Middle frontal gyrus (tissue), 1 donor: ENCODE results near the gene DDAH2.
A peak's percentile ranks its signal among the peaks of the same experiment; 100 is the strongest.
"Not testable (repeated sequence)": the region's sequence is repeated elsewhere in the genome, so short reads cannot be mapped to it uniquely, and the experiment has no call there.

Experiments
- DNase-seq: peaks from one replicate; pipeline ENCODE4 v3.0.0-alpha.2; 2015; ENCODE audit warnings: low spot score; ENCODE audit errors: extremely low spot score

The DDAH2 gene

GRCh38 chr6:31713991-31714684, 15.0 kb downstream of the DDAH2 start:
- DNase-seq: no peak

DNA sequence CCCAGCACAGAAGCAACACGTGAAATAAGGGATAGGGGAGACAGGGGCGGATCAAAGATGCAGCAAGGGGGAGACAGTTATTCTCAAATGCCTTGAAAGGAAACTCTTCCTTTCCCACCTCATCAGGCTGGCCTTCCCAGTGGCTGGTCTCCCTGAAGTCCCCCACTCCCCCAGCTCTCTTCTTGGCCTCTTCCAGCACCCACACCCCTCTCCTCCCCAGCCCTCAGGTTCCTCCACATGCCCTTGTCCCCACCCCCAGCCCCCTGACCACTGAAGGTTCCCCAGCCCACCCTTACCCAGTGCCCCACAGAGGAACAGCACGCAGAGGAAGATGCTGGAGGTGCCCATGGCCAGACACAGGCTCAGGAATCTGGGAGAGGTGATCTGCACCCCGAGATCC, 15.6 kb downstream of the DDAH2 start:
- DNase-seq: no peak

- DNase-seq: no peak
These were observed 16.8 kb downstream of the DDAH2 start for GRCh38 chr6:31712296-31712695.

DNA sequence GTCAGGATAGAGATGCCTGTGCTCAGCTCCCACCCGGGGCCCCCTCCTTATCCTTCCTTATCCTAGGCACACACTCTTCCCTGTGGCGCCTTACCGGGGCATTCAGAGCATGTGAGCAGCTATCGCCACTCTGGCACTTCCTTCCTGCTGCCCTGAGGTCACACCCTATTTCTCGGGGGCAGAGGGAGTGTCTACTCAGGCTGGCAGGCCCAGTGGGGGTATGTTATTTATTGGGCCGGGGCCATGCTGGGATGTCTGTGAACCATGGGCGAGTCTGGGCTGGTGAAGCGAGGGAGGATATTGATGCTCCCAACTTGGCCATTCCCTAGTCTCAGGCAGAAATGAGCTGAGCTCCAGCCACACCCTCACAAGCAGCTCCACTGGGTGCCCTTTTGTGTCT, 17.9 kb downstream of the DDAH2 start:
- DNase-seq: no peak

DNA sequence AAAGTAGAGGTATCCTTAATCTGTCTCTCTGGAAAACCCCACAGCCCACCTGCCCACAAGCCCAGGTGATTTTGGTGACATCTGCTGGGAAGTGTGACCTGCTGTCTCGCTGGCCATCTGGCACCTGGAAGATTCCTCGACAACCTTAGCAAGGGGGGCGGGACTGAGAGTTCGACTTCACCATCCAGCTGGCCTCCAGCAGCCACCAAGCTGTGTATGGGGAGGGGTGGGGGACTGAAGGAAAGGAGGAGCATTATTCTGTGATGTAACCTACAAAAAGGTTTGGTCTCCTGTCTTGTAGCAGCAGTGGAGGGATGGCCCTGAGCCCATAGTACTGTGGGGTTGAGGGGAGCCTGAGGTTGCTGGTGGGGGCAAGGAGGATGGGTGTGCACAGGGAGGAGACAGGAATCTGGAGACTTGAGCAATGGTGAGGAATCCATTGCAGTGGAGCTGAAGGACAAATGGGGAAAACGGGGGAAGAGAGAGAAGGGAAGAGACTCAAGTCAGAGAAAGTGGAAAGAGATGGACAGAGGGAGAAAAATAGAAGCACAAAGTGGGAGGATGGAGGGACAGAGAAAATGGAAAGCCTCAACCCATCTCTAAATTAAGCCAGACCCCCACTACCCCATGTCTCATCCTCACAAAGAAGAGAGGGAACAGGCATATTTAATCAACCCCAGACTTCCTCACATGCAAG, 18.4 kb downstream of the DDAH2 start:
- DNase-seq: no peak

DNA sequence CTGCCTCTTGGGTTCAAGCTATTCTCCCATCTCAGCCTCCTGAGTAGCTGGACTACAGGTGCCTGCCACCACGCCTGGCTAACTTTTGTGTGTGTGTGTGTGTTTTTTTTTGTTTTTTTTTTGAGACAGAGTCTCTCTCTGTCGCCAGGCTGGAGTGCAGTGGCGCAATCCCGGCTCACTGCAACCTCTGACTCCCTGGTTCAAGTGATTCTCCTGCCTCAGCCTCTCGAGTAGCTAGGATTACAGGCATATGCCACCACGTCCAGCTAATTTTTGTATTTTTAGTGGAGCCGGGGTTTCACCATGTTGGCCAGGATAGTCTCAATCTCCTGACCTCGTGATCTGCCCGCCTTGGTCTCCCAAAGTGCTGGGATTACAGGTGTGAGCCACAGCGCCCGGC, 19.9 kb downstream of the DDAH2 start:
- not testable (repeated sequence) for DNase-seq

DNA sequence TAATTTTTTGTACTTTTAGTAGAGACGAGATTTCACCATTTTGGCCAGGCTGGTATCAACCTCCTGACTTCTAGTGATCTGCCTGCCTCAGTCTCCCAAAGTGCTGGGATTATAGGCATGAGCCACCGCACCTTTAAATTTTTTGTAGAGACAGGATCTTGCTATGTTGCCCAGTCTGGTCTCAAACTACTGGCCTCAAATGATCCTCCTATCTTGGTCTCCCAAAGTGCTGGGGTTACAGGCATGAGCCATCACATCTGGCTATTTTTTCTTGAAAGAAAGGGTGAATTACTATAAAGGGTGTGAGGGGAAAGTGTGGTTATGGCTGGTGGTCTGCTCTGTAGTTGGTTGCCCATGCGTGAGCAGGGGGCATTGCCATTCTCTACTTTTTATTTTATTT, 20.9 kb downstream of the DDAH2 start:
- DNase-seq: no peak

- DNase-seq: no peak
These were observed 21.4 kb downstream of the DDAH2 start for GRCh38 chr6:31707701-31708100.

- no peak for DNase-seq
These were observed 22.5 kb downstream of the DDAH2 start, which contains the start of gene LY6G6F for GRCh38 chr6:31706599-31706998. Gene LY6G6F (plus strand): TSS chr6:31706866. CDS start chr6:31706907, 41 bp downstream.

- no peak for DNase-seq
These were observed 23.2 kb downstream of the DDAH2 start for GRCh38 chr6:31705931-31706330.

DNA sequence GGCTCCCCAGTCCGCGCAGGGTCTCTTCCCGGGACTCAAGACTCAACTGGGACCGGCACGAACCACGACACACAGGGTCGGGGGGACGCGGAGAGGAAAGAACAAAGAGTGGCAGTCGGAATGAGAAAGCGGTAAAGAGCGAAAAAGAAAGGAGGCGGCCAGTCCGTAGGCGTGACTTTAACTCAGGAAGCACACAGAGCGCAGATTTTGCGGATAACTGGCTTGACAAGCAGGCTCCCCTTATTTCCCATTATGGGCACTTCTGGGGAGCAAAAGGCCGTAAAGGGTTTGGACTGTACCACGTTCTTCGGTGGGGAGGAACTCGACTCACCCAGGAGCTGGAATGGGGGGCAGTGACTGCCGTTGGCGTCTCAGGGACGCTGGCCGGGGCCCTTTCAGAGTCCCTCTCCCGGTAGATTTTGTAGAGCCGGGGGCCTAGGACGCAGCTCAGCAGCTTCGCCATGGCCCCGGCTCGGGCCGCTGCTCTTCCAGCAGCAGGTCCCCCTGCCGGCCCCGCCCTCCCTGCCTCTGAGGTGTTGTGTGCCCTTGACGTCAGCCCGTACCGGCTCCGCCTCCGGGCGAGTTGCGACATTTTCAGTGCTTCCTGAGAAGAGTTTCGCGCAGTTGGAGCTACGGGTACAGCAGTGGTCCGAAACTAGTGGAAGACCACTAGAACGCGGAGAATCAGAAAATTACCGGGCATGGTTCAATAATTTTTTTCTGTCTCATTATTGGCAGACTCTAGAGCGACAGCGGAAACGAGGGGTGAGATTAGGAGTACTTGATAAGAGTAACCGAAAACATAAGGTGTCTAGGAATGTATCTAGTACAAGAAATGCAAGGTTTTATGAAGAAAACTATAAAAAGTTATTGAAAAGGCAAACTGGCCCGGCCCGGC, 26.0 kb downstream of the DDAH2 start, which contains the start of gene ABHD16A:
Gene ABHD16A, minus strand, starts transcription at position 506 of the 898 bp plus-strand sequence. Its CDS starts 43 bp downstream, at position 463.
- DNase-seq: peak; percentile 95

DNA sequence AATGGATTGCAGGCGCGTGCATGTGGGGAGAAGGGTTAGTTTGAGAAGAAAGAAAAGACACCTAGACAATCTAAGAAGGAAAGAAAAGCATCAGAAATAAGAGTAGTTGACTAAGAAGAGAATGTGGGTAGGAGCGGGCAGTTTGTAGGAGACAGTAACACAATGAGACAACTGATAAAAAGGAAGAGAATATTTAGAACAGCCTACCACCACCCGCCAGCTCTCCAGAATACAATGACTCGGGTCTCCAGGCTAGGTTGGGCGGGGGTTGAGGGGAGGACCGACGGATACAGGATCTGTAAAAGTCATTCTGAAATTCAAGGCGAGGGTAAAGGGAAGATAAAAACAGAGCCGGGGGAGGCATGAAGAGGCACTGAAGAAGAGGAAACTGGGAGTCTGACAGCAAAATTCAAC, 26.7 kb downstream of the DDAH2 start:
- no peak for DNase-seq

DNA sequence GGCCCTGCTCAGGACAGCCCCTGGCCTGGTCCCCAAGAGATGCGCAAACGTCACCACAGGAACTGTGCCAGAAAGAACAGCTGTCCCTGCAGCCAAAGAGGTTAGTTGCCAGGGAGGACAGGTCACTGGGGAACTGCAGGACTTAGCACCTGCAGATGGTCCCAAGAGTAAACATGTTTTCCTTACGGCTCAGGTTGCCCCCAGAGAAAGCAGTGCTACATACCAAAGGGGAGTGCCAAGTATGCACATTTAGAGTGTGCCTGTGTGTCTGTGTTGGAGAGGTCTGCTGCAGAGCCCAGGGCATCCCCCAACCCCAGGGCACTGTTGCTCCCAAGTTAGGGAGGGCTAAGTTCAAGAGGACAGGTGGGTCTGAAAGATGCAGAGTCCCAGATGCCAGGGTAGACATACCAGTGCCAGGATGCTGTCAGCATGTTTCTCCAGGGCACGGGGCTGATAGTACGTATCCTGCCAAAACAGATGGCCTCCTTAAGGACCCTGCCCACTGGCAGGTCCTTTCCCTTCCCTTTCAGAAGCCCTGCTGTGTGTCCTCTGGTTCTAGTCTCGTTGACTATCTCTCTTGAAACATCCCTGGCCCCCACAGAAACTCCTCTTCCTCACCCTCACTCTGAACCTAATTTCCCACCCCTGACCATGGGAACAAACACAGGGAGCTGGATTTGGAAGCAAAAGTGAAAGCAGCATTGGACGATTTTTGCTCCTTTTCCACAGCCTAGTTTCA, 27.3 kb downstream of the DDAH2 start:
- DNase-seq: no peak

- no peak for DNase-seq
These were observed 28.2 kb downstream of the DDAH2 start for GRCh38 chr6:31700740-31701401.

GRCh38 chr6:31697555-31697954, 31.5 kb downstream of the DDAH2 start:
- DNase-seq: no peak

- DNase-seq: no peak
These were observed 35.6 kb downstream of the DDAH2 start for GRCh38 chr6:31693535-31693934.

DNA sequence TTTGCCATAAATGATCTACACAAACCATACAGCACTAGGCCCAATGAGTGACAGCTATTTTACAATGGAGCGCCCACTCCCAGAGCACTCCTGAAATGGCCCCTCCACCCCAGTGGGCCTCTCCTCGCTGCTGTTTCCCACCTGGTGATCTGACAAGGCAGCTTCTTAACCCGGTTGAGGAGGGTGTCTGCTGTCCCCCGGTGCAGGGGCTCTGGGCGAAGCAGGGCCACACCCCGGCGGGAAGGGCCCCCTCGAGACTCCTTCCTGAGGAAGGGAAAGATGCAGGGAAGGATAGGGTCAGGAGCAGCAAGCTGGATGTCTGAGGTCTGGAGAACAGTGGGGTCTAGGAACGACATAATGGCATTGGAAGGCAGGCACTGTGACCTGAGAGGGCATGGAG, 36.2 kb downstream of the DDAH2 start:
- no peak for DNase-seq

- no peak for DNase-seq
These were observed 36.7 kb downstream of the DDAH2 start for GRCh38 chr6:31692353-31692752.

DNA sequence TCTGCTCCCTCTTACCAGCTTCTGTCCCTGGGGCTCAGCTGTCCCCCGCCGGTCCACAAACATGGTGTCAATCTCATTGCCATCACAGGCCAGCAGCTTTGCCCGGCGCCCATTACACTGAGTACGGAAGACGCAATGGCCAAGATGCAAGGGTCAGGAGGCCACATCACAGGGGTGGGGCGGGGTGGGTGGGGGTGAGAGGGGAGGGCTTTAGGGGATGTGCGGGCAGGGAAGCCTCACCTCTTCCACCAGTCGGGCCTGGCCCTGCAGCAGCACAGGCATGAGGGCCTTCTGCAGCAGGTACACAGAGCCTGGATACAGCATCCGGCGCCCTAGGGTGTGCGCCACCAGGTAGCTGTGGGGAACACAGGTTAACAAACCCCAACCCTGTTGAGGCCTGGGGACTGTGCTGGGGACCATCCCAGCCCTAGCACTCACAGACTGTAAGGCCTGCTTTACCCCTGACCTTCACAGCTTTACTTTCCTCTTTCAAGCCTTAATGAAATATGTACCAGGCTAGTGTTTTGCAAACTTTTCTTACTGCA, 37.5 kb downstream of the DDAH2 start:
- DNase-seq: no peak

DNA sequence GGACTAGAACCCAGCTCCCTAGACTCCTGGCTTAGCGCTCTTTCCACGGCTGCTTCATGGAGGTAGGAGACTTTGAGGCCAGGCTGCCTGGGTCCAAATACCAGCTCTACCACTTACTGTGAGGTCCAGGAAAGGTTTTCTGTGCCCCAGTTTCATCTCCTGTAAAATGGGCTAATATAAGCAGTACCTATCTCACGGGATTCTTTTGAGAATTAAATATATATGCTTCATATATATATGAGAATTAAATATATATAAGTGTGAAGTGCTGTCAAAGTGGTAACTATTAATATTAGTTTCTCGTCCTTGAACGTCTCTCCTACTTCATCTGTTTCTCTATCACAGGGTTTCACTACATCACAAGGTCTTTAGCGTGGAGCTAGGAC, 38.0 kb downstream of the DDAH2 start:
- DNase-seq: no peak
